K562 (cell line): ENCODE data around the gene JSRP1. TPM values are rescaled to one million over a fixed set of nuclear protein-coding genes. Genes with fewer than 3 reads are reported as not detected.

Source experiments
- ARID2 ChIP-seq: fragments of 450-650 bp; IDR thresholded peaks from 2 replicates; pipeline ENCODE4 v1.6.1; 2017; ENCODE audit warnings: antibody characterized with exemption, mild to moderate bottlenecking
- ATF6 ChIP-seq: sonication (generic); formaldehyde crosslinking; IDR thresholded peaks from 2 replicates; pipeline ENCODE4 v1.4.0; 2020; ENCODE audit warnings: mild to moderate bottlenecking, missing genetic modification reagents
- BCLAF1 ChIP-seq, 2 experiments: fragments of 450-650 bp in 1 of 2; IDR thresholded peaks; 2 replicates each; pipeline ENCODE4 v1.6.1; 2011 to 2017; ENCODE audit warnings: low read depth in 2 of 2, antibody characterized with exemption in 1 of 2, borderline replicate concordance in 1 of 2, low read length in 1 of 2, mild to moderate bottlenecking in 1 of 2, mixed read lengths in 1 of 2; ENCODE audit not compliant: control insufficient read depth in 1 of 2
- BMI1 ChIP-seq: fragments of 150-350 bp; IDR thresholded peaks from 2 replicates; pipeline ENCODE4 v1.6.1; 2014; ENCODE audit warnings: low read length
- CEBPB ChIP-seq: fragments of 450-650 bp; IDR thresholded peaks from 2 replicates; pipeline ENCODE4 v1.6.1; 2016; ENCODE audit warnings: missing genetic modification characterization, missing compliant biosample characterization
- ESRRB ChIP-seq: fragments of 250-450 bp; sonication (Bioruptor Pico); IDR thresholded peaks from 2 replicates; pipeline ENCODE4 v1.5.0; 2020; ENCODE audit warnings: mild to moderate bottlenecking, moderate library complexity, borderline replicate concordance
- EZH2 ChIP-seq: IDR thresholded peaks from 2 replicates; pipeline ENCODE4 v1.6.1; 2012; ENCODE audit warnings: low read depth, mild to moderate bottlenecking, inconsistent platforms, low read length, borderline replicate concordance
- HDAC8 ChIP-seq: fragments of 450-650 bp; IDR thresholded peaks from 2 replicates; pipeline ENCODE4 v1.6.1; 2016; ENCODE audit warnings: mild to moderate bottlenecking, missing genetic modification characterization, moderate library complexity, missing compliant biosample characterization
- HNRNPL ChIP-seq: fragments of 200-400 bp; formaldehyde crosslinking; IDR thresholded peaks from 2 replicates; pipeline ENCODE4 v1.6.1; 2017; ENCODE audit warnings: low read depth, mild to moderate bottlenecking, low read length
- MAFF ChIP-seq: IDR thresholded peaks from 2 replicates; pipeline ENCODE4 v1.6.1; 2012; ENCODE audit warnings: low read length, improper control_type of control experiment
- SRSF3 ChIP-seq: fragments of 200-400 bp; formaldehyde crosslinking; IDR thresholded peaks from 2 replicates; pipeline ENCODE4 v1.6.1; 2016; ENCODE audit warnings: mild to moderate bottlenecking, low read length, moderate library complexity; ENCODE audit not compliant: insufficient read depth
- SRSF9 ChIP-seq: fragments of 200-400 bp; formaldehyde crosslinking; IDR thresholded peaks from 2 replicates; pipeline ENCODE4 v1.6.1; 2017; ENCODE audit warnings: low read depth, low read length, borderline replicate concordance
- ZBTB43 ChIP-seq: sonication (generic); formaldehyde crosslinking; IDR thresholded peaks from 2 replicates; pipeline ENCODE4 v1.8.0; 2023; ENCODE audit warnings: mild to moderate bottlenecking, missing genetic modification reagents
- ZFX ChIP-seq: sonication (generic); formaldehyde crosslinking; IDR thresholded peaks from 2 replicates; pipeline ENCODE4 v1.8.0; 2022; ENCODE audit warnings: mild to moderate bottlenecking, missing genetic modification reagents, moderate library complexity
- ZHX1 ChIP-seq: fragments of 150-350 bp; conservative IDR thresholded peaks from 2 replicates; pipeline ENCODE4 v1.6.1; 2014; ENCODE audit warnings: low read length
- ZNF143 ChIP-seq: sonication (generic); formaldehyde crosslinking; IDR thresholded peaks from 2 replicates; pipeline ENCODE4 v1.9.0; 2022; ENCODE audit warnings: mild to moderate bottlenecking, missing genetic modification reagents
- ZNF431 ChIP-seq: sonication (generic); formaldehyde crosslinking; IDR thresholded peaks from 2 replicates; pipeline ENCODE4 v1.8.0; 2022; ENCODE audit warnings: mild to moderate bottlenecking, missing genetic modification reagents
- ZNF75A ChIP-seq: fragments of 450-650 bp; formaldehyde crosslinking; IDR thresholded peaks from 2 replicates; pipeline ENCODE4 v1.4.0; 2020; ENCODE audit warnings: mild to moderate bottlenecking
- polyA plus RNA-seq, 8 experiments: library from polyadenylated mRNA; depleted of rRNA in 4 of 8; stranded (reverse) in 5 of 8; unstranded in 3 of 8; fragments of >200 nt; fragmentation: Nextera tagmentation in 2 of 8; fragmentation: Illumina TruSeq in 1 of 8; extraction: Ambion mirVana in 2 of 8; extraction: Trizol in 1 of 8; gene quantifications; 2 replicates each; pipeline versions ENCODE4 v1.2.1 to v1.2.3, GENCODE V29; 2011 to 2014; ENCODE audit warnings: inconsistent platforms in 1 of 8, missing spikeins in 1 of 8
- total RNA-seq, 7 experiments: library from RNA; depleted of rRNA in 6 of 7; stranded (reverse); fragments of >200 nt in 6 of 7; fragmentation: Illumina TruSeq in 2 of 7; extraction: Trizol in 2 of 7; gene quantifications; 2 replicates each; pipeline versions ENCODE4 v1.2.1 to v1.2.3, GENCODE V29; 2011 to 2021; ENCODE audit warnings: low replicate concordance in 1 of 7

The JSRP1 gene
- total and polyA plus RNA-seq, 9 of the 15 experiments (the other 6 are each of a cell fraction or from before 2014, with no cell fraction given), result 0.08 to 1.2 (median 0.51) TPM; not detected in 4

GRCh38 chr19:2236314-2237050 lies 19.7 kb downstream of the JSRP1 start, which contains the start of the genes PLEKHJ1 and SF3A2 (continued):
- TF ChIP-seq ATF6 (peak; percentile 67), ZNF75A (CRISPR knock-in tag) (no peak), ARID2 (0 out of 2 replicates have a peak, but pooled peaks have one; percentile 20), CEBPB (tag) (peak; percentile 92), EZH2 (no peak), BCLAF1 (IDR thresholded peaks at IDR 0.05; ENCODE audit: borderline replicate concordance in 1 of 2, control insufficient read depth in 1 of 2, low read depth in 2 of 2, low read length in 1 of 2) (no peak), ZNF143 (no peak), BMI1 (no peak), MAFF (no peak), HNRNPL (peak; percentile 73; the same call in 1 of the 2 replicates), ZFX (CRISPR knock-in tag) (peak; percentile 98), SRSF3 (no peak), ZNF431 (CRISPR knock-in tag) (peak; percentile 63; the same call in 1 of the 2 replicates), HDAC8 (tag) (peak; percentile 77; the same call in 1 of the 2 replicates), SRSF9 (no peak), ZBTB43 (CRISPR knock-in tag) (no peak), ZHX1 (peak; percentile 60), ESRRB (no peak)
